K562 (cell line): Measurements from ENCODE around the gene NAT14. TPM values are rescaled to one million over a fixed set of nuclear protein-coding genes. Genes with fewer than 3 reads are reported as not detected.

ENCODE experiments used
- BRF1 ChIP-seq: IDR thresholded peaks from 3 replicates; pipeline ENCODE4 v1.6.1; 2011; ENCODE audit warnings: borderline replicate concordance, mild to moderate bottlenecking; ENCODE audit not compliant: insufficient read length; ENCODE audit errors: extremely low read depth
- HDAC6 ChIP-seq: IDR thresholded peaks from 2 replicates; pipeline ENCODE4 v1.6.1; 2012; ENCODE audit warnings: low read depth, mild to moderate bottlenecking, control low read depth, inconsistent platforms, low read length, moderate library complexity
- NELFE ChIP-seq: IDR thresholded peaks from 2 replicates; pipeline ENCODE4 v1.6.1; 2011; ENCODE audit warnings: mild to moderate bottlenecking; ENCODE audit not compliant: insufficient read depth, insufficient read length
- NR1H2 ChIP-seq: sonication (generic); formaldehyde crosslinking; IDR thresholded peaks from 2 replicates; pipeline ENCODE4 v1.4.0; 2020; ENCODE audit warnings: mild to moderate bottlenecking, missing genetic modification reagents
- RBM14 ChIP-seq: fragments of 200-400 bp; formaldehyde crosslinking; IDR thresholded peaks from 2 replicates; pipeline ENCODE4 v1.6.1; 2018; ENCODE audit warnings: low read depth, mild to moderate bottlenecking, low read length, moderate library complexity, borderline replicate concordance; ENCODE audit not compliant: insufficient read depth
- RBM39 ChIP-seq: fragments of 200-400 bp; formaldehyde crosslinking; optimal IDR thresholded peaks from 2 replicates; pipeline ENCODE3; 2018; ENCODE audit warnings: low read depth, low read length
- SMARCE1 ChIP-seq: fragments of 450-650 bp; IDR thresholded peaks from 2 replicates; pipeline ENCODE4 v1.7.1; 2016; ENCODE audit warnings: mild to moderate bottlenecking
- TAF9B ChIP-seq: fragments of 450-650 bp; IDR thresholded peaks from 2 replicates; pipeline ENCODE4 v1.6.1; 2018; ENCODE audit warnings: mild to moderate bottlenecking; ENCODE audit not compliant: partially characterized antibody
- ZBTB5 ChIP-seq: fragments of 450-650 bp; IDR thresholded peaks from 2 replicates; pipeline ENCODE4 v1.6.1; 2017; ENCODE audit warnings: antibody characterized with exemption
- polyA plus RNA-seq, 8 experiments: library from polyadenylated mRNA; depleted of rRNA in 4 of 8; stranded (reverse) in 5 of 8; unstranded in 3 of 8; fragments of >200 nt; fragmentation: Nextera tagmentation in 2 of 8; fragmentation: Illumina TruSeq in 1 of 8; extraction: Ambion mirVana in 2 of 8; extraction: Trizol in 1 of 8; gene quantifications; 2 replicates each; pipeline versions ENCODE4 v1.2.1 to v1.2.3, GENCODE V29; 2011 to 2014; ENCODE audit warnings: inconsistent platforms in 1 of 8, missing spikeins in 1 of 8
- total RNA-seq, 7 experiments: library from RNA; depleted of rRNA in 6 of 7; stranded (reverse); fragments of >200 nt in 6 of 7; fragmentation: Illumina TruSeq in 2 of 7; extraction: Trizol in 2 of 7; gene quantifications; 2 replicates each; pipeline versions ENCODE4 v1.2.1 to v1.2.3, GENCODE V29; 2011 to 2021; ENCODE audit warnings: low replicate concordance in 1 of 7
- TF ChIP-seq, protein P1 (sequence below): fragments of 200-600 bp; sonication (generic); IDR thresholded peaks from one replicate; pipeline ENCODE4 v1.6.1; 2012; ENCODE audit warnings: mild to moderate bottlenecking, low read depth, low read length, inconsistent platforms
- TF ChIP-seq, protein P2 (sequence below): fragments of 250-450 bp; sonication (Bioruptor Pico); IDR thresholded peaks from 2 replicates; pipeline ENCODE4 v1.5.0; 2021

NAT14 gene
- total and polyA plus RNA-seq, 9 of the 15 experiments (the other 6 are each of a cell fraction or from before 2014, with no cell fraction given): 2.4 to 77.0 (median 26.7) TPM

GRCh38 chr19:55461974-55462626 lies 22.9 kb upstream of the NAT14 start (continued):
- TF ChIP-seq, protein P1, sequence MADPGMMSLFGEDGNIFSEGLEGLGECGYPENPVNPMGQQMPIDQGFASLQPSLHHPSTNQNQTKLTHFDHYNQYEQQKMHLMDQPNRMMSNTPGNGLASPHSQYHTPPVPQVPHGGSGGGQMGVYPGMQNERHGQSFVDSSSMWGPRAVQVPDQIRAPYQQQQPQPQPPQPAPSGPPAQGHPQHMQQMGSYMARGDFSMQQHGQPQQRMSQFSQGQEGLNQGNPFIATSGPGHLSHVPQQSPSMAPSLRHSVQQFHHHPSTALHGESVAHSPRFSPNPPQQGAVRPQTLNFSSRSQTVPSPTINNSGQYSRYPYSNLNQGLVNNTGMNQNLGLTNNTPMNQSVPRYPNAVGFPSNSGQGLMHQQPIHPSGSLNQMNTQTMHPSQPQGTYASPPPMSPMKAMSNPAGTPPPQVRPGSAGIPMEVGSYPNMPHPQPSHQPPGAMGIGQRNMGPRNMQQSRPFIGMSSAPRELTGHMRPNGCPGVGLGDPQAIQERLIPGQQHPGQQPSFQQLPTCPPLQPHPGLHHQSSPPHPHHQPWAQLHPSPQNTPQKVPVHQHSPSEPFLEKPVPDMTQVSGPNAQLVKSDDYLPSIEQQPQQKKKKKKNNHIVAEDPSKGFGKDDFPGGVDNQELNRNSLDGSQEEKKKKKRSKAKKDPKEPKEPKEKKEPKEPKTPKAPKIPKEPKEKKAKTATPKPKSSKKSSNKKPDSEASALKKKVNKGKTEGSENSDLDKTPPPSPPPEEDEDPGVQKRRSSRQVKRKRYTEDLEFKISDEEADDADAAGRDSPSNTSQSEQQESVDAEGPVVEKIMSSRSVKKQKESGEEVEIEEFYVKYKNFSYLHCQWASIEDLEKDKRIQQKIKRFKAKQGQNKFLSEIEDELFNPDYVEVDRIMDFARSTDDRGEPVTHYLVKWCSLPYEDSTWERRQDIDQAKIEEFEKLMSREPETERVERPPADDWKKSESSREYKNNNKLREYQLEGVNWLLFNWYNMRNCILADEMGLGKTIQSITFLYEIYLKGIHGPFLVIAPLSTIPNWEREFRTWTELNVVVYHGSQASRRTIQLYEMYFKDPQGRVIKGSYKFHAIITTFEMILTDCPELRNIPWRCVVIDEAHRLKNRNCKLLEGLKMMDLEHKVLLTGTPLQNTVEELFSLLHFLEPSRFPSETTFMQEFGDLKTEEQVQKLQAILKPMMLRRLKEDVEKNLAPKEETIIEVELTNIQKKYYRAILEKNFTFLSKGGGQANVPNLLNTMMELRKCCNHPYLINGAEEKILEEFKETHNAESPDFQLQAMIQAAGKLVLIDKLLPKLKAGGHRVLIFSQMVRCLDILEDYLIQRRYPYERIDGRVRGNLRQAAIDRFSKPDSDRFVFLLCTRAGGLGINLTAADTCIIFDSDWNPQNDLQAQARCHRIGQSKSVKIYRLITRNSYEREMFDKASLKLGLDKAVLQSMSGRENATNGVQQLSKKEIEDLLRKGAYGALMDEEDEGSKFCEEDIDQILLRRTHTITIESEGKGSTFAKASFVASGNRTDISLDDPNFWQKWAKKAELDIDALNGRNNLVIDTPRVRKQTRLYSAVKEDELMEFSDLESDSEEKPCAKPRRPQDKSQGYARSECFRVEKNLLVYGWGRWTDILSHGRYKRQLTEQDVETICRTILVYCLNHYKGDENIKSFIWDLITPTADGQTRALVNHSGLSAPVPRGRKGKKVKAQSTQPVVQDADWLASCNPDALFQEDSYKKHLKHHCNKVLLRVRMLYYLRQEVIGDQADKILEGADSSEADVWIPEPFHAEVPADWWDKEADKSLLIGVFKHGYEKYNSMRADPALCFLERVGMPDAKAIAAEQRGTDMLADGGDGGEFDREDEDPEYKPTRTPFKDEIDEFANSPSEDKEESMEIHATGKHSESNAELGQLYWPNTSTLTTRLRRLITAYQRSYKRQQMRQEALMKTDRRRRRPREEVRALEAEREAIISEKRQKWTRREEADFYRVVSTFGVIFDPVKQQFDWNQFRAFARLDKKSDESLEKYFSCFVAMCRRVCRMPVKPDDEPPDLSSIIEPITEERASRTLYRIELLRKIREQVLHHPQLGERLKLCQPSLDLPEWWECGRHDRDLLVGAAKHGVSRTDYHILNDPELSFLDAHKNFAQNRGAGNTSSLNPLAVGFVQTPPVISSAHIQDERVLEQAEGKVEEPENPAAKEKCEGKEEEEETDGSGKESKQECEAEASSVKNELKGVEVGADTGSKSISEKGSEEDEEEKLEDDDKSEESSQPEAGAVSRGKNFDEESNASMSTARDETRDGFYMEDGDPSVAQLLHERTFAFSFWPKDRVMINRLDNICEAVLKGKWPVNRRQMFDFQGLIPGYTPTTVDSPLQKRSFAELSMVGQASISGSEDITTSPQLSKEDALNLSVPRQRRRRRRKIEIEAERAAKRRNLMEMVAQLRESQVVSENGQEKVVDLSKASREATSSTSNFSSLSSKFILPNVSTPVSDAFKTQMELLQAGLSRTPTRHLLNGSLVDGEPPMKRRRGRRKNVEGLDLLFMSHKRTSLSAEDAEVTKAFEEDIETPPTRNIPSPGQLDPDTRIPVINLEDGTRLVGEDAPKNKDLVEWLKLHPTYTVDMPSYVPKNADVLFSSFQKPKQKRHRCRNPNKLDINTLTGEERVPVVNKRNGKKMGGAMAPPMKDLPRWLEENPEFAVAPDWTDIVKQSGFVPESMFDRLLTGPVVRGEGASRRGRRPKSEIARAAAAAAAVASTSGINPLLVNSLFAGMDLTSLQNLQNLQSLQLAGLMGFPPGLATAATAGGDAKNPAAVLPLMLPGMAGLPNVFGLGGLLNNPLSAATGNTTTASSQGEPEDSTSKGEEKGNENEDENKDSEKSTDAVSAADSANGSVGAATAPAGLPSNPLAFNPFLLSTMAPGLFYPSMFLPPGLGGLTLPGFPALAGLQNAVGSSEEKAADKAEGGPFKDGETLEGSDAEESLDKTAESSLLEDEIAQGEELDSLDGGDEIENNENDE: no peak
- TF ChIP-seq NELFE (no peak), RBM39 (no peak), HDAC6 (no peak), TAF9B (no peak), NR1H2 (CRISPR knock-in tag) (no peak), RBM14 (no peak), SMARCE1 (0 out of 2 replicates have a peak, but pooled peaks have one; percentile 30), BRF1 (no peak), ZBTB5 (no peak)
- TF ChIP-seq, protein P2, sequence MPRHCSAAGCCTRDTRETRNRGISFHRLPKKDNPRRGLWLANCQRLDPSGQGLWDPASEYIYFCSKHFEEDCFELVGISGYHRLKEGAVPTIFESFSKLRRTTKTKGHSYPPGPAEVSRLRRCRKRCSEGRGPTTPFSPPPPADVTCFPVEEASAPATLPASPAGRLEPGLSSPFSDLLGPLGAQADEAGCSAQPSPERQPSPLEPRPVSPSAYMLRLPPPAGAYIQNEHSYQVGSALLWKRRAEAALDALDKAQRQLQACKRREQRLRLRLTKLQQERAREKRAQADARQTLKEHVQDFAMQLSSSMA: no peak
